Panc1 (cell line): ENCODE measurements around the gene IGSF21. TPM values are rescaled to one million over a fixed set of nuclear protein-coding genes. Genes with fewer than 3 reads are reported as not detected.

Source experiments
- ATAC-seq: fragments of 200-7000 bp; cut with Tn5 transposase; 2 replicates; pipeline ENCODE4 v1.9.1; 2020; ENCODE audit warnings: mild to moderate bottlenecking, moderate library complexity
- BruUV-seq: library from RNA; stranded (reverse); fragments of 400-500 nt; replicated peaks from 2 replicates; lab custom pipeline; 2021; lab: Mats Ljungman, UMichigan
- CTCF ChIA-PET: fragments of 300-600 bp; sonication (Branson Sonifier 250); formaldehyde crosslinking; loops from one replicate; lab custom pipeline; 2022; ENCODE audit warnings: antibody characterized with exemption; lab: Charles Lee
- POLR2A ChIA-PET: fragments of 300-600 bp; sonication (Branson Sonifier 250); formaldehyde crosslinking; loops from one replicate; lab custom pipeline; 2022; ENCODE audit warnings: antibody characterized with exemption; lab: Charles Lee
- DNase-seq: peaks from one replicate; pipeline ENCODE4 v3.0.0-alpha.2; 2010; ENCODE audit warnings: low read depth, low spot score
- H3K27ac ChIP-seq: 2 replicates; pipeline ENCODE4 v1.5.1; 2011; ENCODE audit warnings: mild to moderate bottlenecking, low read length, inconsistent platforms
- H3K27me3 ChIP-seq: fragments of 200-500 bp; sonication (Bioruptor generic); 2 replicates; pipeline ENCODE4 v1.6.0; 2014; ENCODE audit warnings: low read length, inconsistent platforms; ENCODE audit not compliant: control insufficient read depth, insufficient read depth
- H3K36me3 ChIP-seq: fragments of 200-500 bp; sonication (Bioruptor generic); 2 replicates; pipeline ENCODE4 v1.5.1; 2014; ENCODE audit warnings: inconsistent platforms, mild to moderate bottlenecking, low read length, moderate library complexity; ENCODE audit not compliant: control insufficient read depth, insufficient read depth
- H3K4me1 ChIP-seq: 2 replicates; pipeline ENCODE4 v1.5.1; 2011; ENCODE audit warnings: inconsistent platforms, mild to moderate bottlenecking, low read length, moderate library complexity; ENCODE audit not compliant: control insufficient read depth, insufficient read depth
- H3K4me3 ChIP-seq, 2 experiments: 2 replicates each; pipeline ENCODE4 v1.5.1; 2011 to 2012; ENCODE audit warnings: low read depth in 2 of 2, low read length in 2 of 2, mild to moderate bottlenecking in 2 of 2, inconsistent platforms in 1 of 2, moderate library complexity in 1 of 2
- H3K9me3 ChIP-seq: fragments of 200-500 bp; sonication (Bioruptor generic); 2 replicates; pipeline ENCODE4 v1.5.1; 2014; ENCODE audit warnings: low read depth, mild to moderate bottlenecking, inconsistent platforms, low read length, moderate library complexity; ENCODE audit not compliant: control insufficient read depth, insufficient read depth
- POLR2AphosphoS5 ChIP-seq: IDR thresholded peaks from 2 replicates; pipeline ENCODE4 v1.6.1; 2012; ENCODE audit warnings: mild to moderate bottlenecking, low read depth, low read length, moderate library complexity
- REST ChIP-seq, 2 experiments: IDR thresholded peaks; 2 replicates each; pipeline ENCODE4 v1.6.1; 2011 to 2012; ENCODE audit warnings: low read depth in 2 of 2, control low read depth in 1 of 2, low read length in 1 of 2, mild to moderate bottlenecking in 1 of 2, moderate library complexity in 1 of 2; ENCODE audit not compliant: insufficient read depth in 1 of 2
- SIN3A ChIP-seq: IDR thresholded peaks from 2 replicates; pipeline ENCODE4 v1.6.1; 2012; ENCODE audit warnings: low read depth, mild to moderate bottlenecking, low read length, moderate library complexity, borderline replicate concordance; ENCODE audit not compliant: insufficient read depth
- TCF7L2 ChIP-seq: IDR thresholded peaks from 2 replicates; pipeline ENCODE4 v1.6.1; 2011; ENCODE audit warnings: mild to moderate bottlenecking, low read depth, low read length, inconsistent platforms
- in situ Hi-C: cut with HindIII; loops from 2 replicates; pipeline ENCODE4 v1.10.0; 2016; ENCODE audit warnings: low sequenced_read_pairs, low pct_unique_long_range_greater_than_20kb
- intact Hi-C: fragments of 100-400 bp; cut with micrococcal nuclease; formaldehyde crosslinking; loops from one replicate; pipeline ENCODE4 v1.10.0; 2022; ENCODE audit not compliant: unreplicated experiment
- total RNA-seq: library from RNA; stranded (reverse); gene quantifications from one replicate; pipeline ENCODE4 v1.2.1, GENCODE V29; 2021; ENCODE audit not compliant: unreplicated experiment
- TF ChIP-seq, protein P1 (sequence below): fragments of 450-650 bp; IDR thresholded peaks from 2 replicates; pipeline ENCODE4 v1.5.1; 2017; ENCODE audit warnings: mild to moderate bottlenecking

Gene IGSF21
- total RNA-seq, 1 experiment from 2014 or later = not detected

GRCh38 chr1:18085387-18086074, 22.1 kb upstream of the IGSF21 start:
- POLR2A ChIA-PET = interaction anchor here (0.6 kb wide), 1 partner anchor 270 kb away, joined by 5 read pairs; no protein-coding TSS in a partner anchor
- intact Hi-C loops (no loop called here), in situ Hi-C loops (no loop called here)
- Histone ChIP-seq H3K27ac (no peak overlapping the region), H3K4me3 (no peak overlapping the region), H3K9me3 (no peaks in the 10 kb centered on the region), H3K4me1 (no peaks in the 10 kb centered on the region), H3K27me3 (no peaks in the 10 kb centered on the region; the same call in 1 of the 2 replicates), H3K36me3 (no peaks in the 10 kb centered on the region)
- TF ChIP-seq SIN3A (no peak), TCF7L2 (no peak), REST (IDR thresholded peaks at IDR 0.05; ENCODE audit: insufficient read depth in 1 of 2, low read depth in 2 of 2, low read length in 1 of 2) (no peak), POLR2AphosphoS5 (no peak)
- TF ChIP-seq, protein P1, sequence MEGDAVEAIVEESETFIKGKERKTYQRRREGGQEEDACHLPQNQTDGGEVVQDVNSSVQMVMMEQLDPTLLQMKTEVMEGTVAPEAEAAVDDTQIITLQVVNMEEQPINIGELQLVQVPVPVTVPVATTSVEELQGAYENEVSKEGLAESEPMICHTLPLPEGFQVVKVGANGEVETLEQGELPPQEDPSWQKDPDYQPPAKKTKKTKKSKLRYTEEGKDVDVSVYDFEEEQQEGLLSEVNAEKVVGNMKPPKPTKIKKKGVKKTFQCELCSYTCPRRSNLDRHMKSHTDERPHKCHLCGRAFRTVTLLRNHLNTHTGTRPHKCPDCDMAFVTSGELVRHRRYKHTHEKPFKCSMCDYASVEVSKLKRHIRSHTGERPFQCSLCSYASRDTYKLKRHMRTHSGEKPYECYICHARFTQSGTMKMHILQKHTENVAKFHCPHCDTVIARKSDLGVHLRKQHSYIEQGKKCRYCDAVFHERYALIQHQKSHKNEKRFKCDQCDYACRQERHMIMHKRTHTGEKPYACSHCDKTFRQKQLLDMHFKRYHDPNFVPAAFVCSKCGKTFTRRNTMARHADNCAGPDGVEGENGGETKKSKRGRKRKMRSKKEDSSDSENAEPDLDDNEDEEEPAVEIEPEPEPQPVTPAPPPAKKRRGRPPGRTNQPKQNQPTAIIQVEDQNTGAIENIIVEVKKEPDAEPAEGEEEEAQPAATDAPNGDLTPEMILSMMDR = no peak
- no TSS peak for BruUV-seq
- ATAC-seq (no peak), DNase-seq (no peak)
- CTCF ChIA-PET = no interaction called here

GRCh38 chr1:18088077-18088594, 19.5 kb upstream of the IGSF21 start:
- ChIA-PET CTCF (no interaction called here), POLR2A (no interaction called here)
- Histone ChIP-seq H3K4me3 (no peak overlapping the region), H3K9me3 (no peaks in the 10 kb centered on the region), H3K36me3 (no peaks in the 10 kb centered on the region), H3K4me1 (no peaks in the 10 kb centered on the region), H3K27ac (no peak overlapping the region), H3K27me3 (no peaks in the 10 kb centered on the region; the same call in 1 of the 2 replicates)
- no TSS peak for BruUV-seq
- intact Hi-C loops = no loop called here
- in situ Hi-C loops = no loop called here
- ATAC-seq = no peak
- TF ChIP-seq, protein P1 = no peak
- TF ChIP-seq SIN3A (no peak), POLR2AphosphoS5 (no peak), REST (IDR thresholded peaks at IDR 0.05; ENCODE audit: insufficient read depth in 1 of 2, low read depth in 2 of 2, low read length in 1 of 2) (no peak), TCF7L2 (no peak)
- DNase-seq = no peak
